ENCODE data around the gene RAB12.

Gene RAB12

GRCh38 chr18:8669571-8669970 is 60.3 kb downstream of the RAB12 start:
- no peak for DNase-seq
- H2BK120ac ChIP-seq (ENCODE audit: low read depth, low read length) = no peak overlapping the region
- no peak overlapping the region for H3K18ac ChIP-seq (ENCODE audit: low read length)
- no peaks in the 10 kb centered on the region for H3K27me3 ChIP-seq (ENCODE audit: insufficient read depth, low read length, poor library complexity)
- no peak overlapping the region for H2BK5ac ChIP-seq (ENCODE audit: low read length)
- no peak overlapping the region for H4K5ac ChIP-seq (ENCODE audit: low read length)
- no peak overlapping the region for H2AK5ac ChIP-seq (ENCODE audit: low read length)
- H3K4ac ChIP-seq (ENCODE audit: low read depth, low read length) = no peak overlapping the region
- no peak overlapping the region for H2BK15ac ChIP-seq (replicated peaks; ENCODE audit: low read depth)
- H3K56ac ChIP-seq (ENCODE audit: low read length) = no peak overlapping the region
- no peaks in the 10 kb centered on the region for H3K79me2 ChIP-seq (ENCODE audit: control insufficient read depth, insufficient read depth, low read length)
- no peak overlapping the region for H3K23ac ChIP-seq (ENCODE audit: low read length)
- H4K8ac ChIP-seq (ENCODE audit: low read depth, low read length) = no peak overlapping the region
- H3K4me3 ChIP-seq (ENCODE audit: low read length) = no peak overlapping the region
- WGBS (ENCODE audit: extremely low coverage, insufficient coverage, low lambda C conversion rate) = no CpG with 5 or more reads among the region's 4 CpGs
- no peak overlapping the region for H3K9ac ChIP-seq (ENCODE audit: low read length)
- no peak overlapping the region for H3K27ac ChIP-seq (ENCODE audit: low read depth, low read length)
- no peaks in the 10 kb centered on the region for H3K36me3 ChIP-seq (ENCODE audit: control insufficient read depth, insufficient read depth, low read length)
- no peak overlapping the region for H3K4me2 ChIP-seq (ENCODE audit: low read length)
- no peaks in the 10 kb centered on the region for H3K79me1 ChIP-seq (ENCODE audit: low read length)
- H3K4me1 ChIP-seq (ENCODE audit: control insufficient read depth, low read depth, low read length) = no peaks in the 10 kb centered on the region

GRCh38 chr18:8673256-8674209 is 64.3 kb downstream of the RAB12 start:
- Histone ChIP-seq H3K4ac (ENCODE audit: low read depth, low read length) (no peak overlapping the region), H3K4me3 (ENCODE audit: low read length) (no peak overlapping the region), H3K18ac (ENCODE audit: low read length) (no peak overlapping the region), H3K79me2 (ENCODE audit: control insufficient read depth, insufficient read depth, low read length) (no peaks in the 10 kb centered on the region), H3K56ac (ENCODE audit: low read length) (no peak overlapping the region), H3K79me1 (ENCODE audit: low read length) (no peaks in the 10 kb centered on the region), H2BK120ac (ENCODE audit: low read depth, low read length) (no peak overlapping the region), H4K5ac (ENCODE audit: low read length) (no peak overlapping the region), H3K4me1 (ENCODE audit: control insufficient read depth, low read depth, low read length) (no peaks in the 10 kb centered on the region), H2AK5ac (ENCODE audit: low read length) (no peak overlapping the region), H4K8ac (ENCODE audit: low read depth, low read length) (no peak overlapping the region), H3K9ac (ENCODE audit: low read length) (no peak overlapping the region), H3K27ac (ENCODE audit: low read depth, low read length) (no peak overlapping the region), H3K4me2 (ENCODE audit: low read length) (no peak overlapping the region), H3K27me3 (ENCODE audit: insufficient read depth, low read length, poor library complexity) (no peaks in the 10 kb centered on the region), H2BK15ac (replicated peaks; ENCODE audit: low read depth) (no peak overlapping the region), H3K23ac (ENCODE audit: low read length) (no peak overlapping the region), H3K36me3 (ENCODE audit: control insufficient read depth, insufficient read depth, low read length) (no peaks in the 10 kb centered on the region), H2BK5ac (ENCODE audit: low read length) (no peak overlapping the region)
- no peak for DNase-seq
- WGBS (ENCODE audit: extremely low coverage, insufficient coverage, low lambda C conversion rate) = no CpG with 5 or more reads among the region's 9 CpGs

- no peaks in the 10 kb centered on the region for H3K4me1 ChIP-seq (ENCODE audit: control insufficient read depth, low read depth, low read length)
- H3K56ac ChIP-seq (ENCODE audit: low read length) = no peak overlapping the region
- H3K36me3 ChIP-seq (ENCODE audit: control insufficient read depth, insufficient read depth, low read length) = no peaks in the 10 kb centered on the region
- WGBS (ENCODE audit: extremely low coverage, insufficient coverage, low lambda C conversion rate) = no CpG with 5 or more reads among the region's 4 CpGs
- H2AK5ac ChIP-seq (ENCODE audit: low read length) = no peak overlapping the region
- H2BK5ac ChIP-seq (ENCODE audit: low read length) = no peak overlapping the region
- no peak overlapping the region for H3K27ac ChIP-seq (ENCODE audit: low read depth, low read length)
- no peak overlapping the region for H3K9ac ChIP-seq (ENCODE audit: low read length)
- no peak overlapping the region for H3K18ac ChIP-seq (ENCODE audit: low read length)
- no peak overlapping the region for H3K4me3 ChIP-seq (ENCODE audit: low read length)
- H2BK15ac ChIP-seq (replicated peaks; ENCODE audit: low read depth) = no peak overlapping the region
- no peak overlapping the region for H3K4me2 ChIP-seq (ENCODE audit: low read length)
- H3K4ac ChIP-seq (ENCODE audit: low read depth, low read length) = no peak overlapping the region
- no peak overlapping the region for H4K5ac ChIP-seq (ENCODE audit: low read length)
- DNase-seq = no peak
- no peak overlapping the region for H3K23ac ChIP-seq (ENCODE audit: low read length)
- no peaks in the 10 kb centered on the region for H3K27me3 ChIP-seq (ENCODE audit: insufficient read depth, low read length, poor library complexity)
- H3K79me2 ChIP-seq (ENCODE audit: control insufficient read depth, insufficient read depth, low read length) = no peaks in the 10 kb centered on the region
- no peak overlapping the region for H2BK120ac ChIP-seq (ENCODE audit: low read depth, low read length)
- H3K79me1 ChIP-seq (ENCODE audit: low read length) = no peaks in the 10 kb centered on the region
- H4K8ac ChIP-seq (ENCODE audit: low read depth, low read length) = no peak overlapping the region
Measured at GRCh38 chr18:8675057-8675456, 65.8 kb downstream of the RAB12 start.

GRCh38 chr18:8681196-8681595 is 72.0 kb downstream of the RAB12 start:
- no peak overlapping the region for H3K27ac ChIP-seq (ENCODE audit: low read depth, low read length)
- no peaks in the 10 kb centered on the region for H3K36me3 ChIP-seq (ENCODE audit: control insufficient read depth, insufficient read depth, low read length)
- no peak overlapping the region for H4K5ac ChIP-seq (ENCODE audit: low read length)
- no peak overlapping the region for H2BK120ac ChIP-seq (ENCODE audit: low read depth, low read length)
- no peak overlapping the region for H2BK5ac ChIP-seq (ENCODE audit: low read length)
- H3K56ac ChIP-seq (ENCODE audit: low read length) = no peak overlapping the region
- no peaks in the 10 kb centered on the region for H3K4me1 ChIP-seq (ENCODE audit: control insufficient read depth, low read depth, low read length)
- H3K18ac ChIP-seq (ENCODE audit: low read length) = no peak overlapping the region
- no peak overlapping the region for H3K4me3 ChIP-seq (ENCODE audit: low read length)
- WGBS (ENCODE audit: extremely low coverage, insufficient coverage, low lambda C conversion rate) = no CpG with 5 or more reads among the region's 4 CpGs
- no peak for DNase-seq
- no peak overlapping the region for H2BK15ac ChIP-seq (replicated peaks; ENCODE audit: low read depth)
- H4K8ac ChIP-seq (ENCODE audit: low read depth, low read length) = no peak overlapping the region
- no peaks in the 10 kb centered on the region for H3K79me1 ChIP-seq (ENCODE audit: low read length)
- no peak overlapping the region for H3K4me2 ChIP-seq (ENCODE audit: low read length)
- no peaks in the 10 kb centered on the region for H3K79me2 ChIP-seq (ENCODE audit: control insufficient read depth, insufficient read depth, low read length)
- H3K4ac ChIP-seq (ENCODE audit: low read depth, low read length) = no peak overlapping the region
- no peak overlapping the region for H2AK5ac ChIP-seq (ENCODE audit: low read length)
- no peak overlapping the region for H3K23ac ChIP-seq (ENCODE audit: low read length)
- no peak overlapping the region for H3K9ac ChIP-seq (ENCODE audit: low read length)
- H3K27me3 ChIP-seq (ENCODE audit: insufficient read depth, low read length, poor library complexity) = no peaks in the 10 kb centered on the region

GRCh38 chr18:8684577-8684976 is 75.3 kb downstream of the RAB12 start:
- H2BK5ac ChIP-seq (ENCODE audit: low read length) = no peak overlapping the region
- no peak for DNase-seq
- no peak overlapping the region for H2AK5ac ChIP-seq (ENCODE audit: low read length)
- H3K18ac ChIP-seq (ENCODE audit: low read length) = no peak overlapping the region
- no peak overlapping the region for H3K27ac ChIP-seq (ENCODE audit: low read depth, low read length)
- no peaks in the 10 kb centered on the region for H3K27me3 ChIP-seq (ENCODE audit: insufficient read depth, low read length, poor library complexity)
- no peak overlapping the region for H3K4me2 ChIP-seq (ENCODE audit: low read length)
- peaks cover 6% of the 10 kb centered on the region for H3K4me1 ChIP-seq (ENCODE audit: control insufficient read depth, low read depth, low read length)
- no peak overlapping the region for H2BK120ac ChIP-seq (ENCODE audit: low read depth, low read length)
- H3K36me3 ChIP-seq (ENCODE audit: control insufficient read depth, insufficient read depth, low read length) = no peaks in the 10 kb centered on the region
- H3K79me1 ChIP-seq (ENCODE audit: low read length) = no peaks in the 10 kb centered on the region
- no peaks in the 10 kb centered on the region for H3K79me2 ChIP-seq (ENCODE audit: control insufficient read depth, insufficient read depth, low read length)
- H2BK15ac ChIP-seq (replicated peaks; ENCODE audit: low read depth) = no peak overlapping the region
- H3K56ac ChIP-seq (ENCODE audit: low read length) = no peak overlapping the region
- H3K4me3 ChIP-seq (ENCODE audit: low read length) = no peak overlapping the region
- no peak overlapping the region for H3K23ac ChIP-seq (ENCODE audit: low read length)
- H4K5ac ChIP-seq (ENCODE audit: low read length) = no peak overlapping the region
- no peak overlapping the region for H4K8ac ChIP-seq (ENCODE audit: low read depth, low read length)
- H3K9ac ChIP-seq (ENCODE audit: low read length) = no peak overlapping the region
- H3K4ac ChIP-seq (ENCODE audit: low read depth, low read length) = no peak overlapping the region
- no CpG with 5 or more reads among the region's 7 CpGs for WGBS (ENCODE audit: extremely low coverage, insufficient coverage, low lambda C conversion rate)
